Esophagus (tissue), 2 donors: ENCODE results near the gene MBTD1. TPM values are rescaled to one million over a fixed set of nuclear protein-coding genes. Genes with fewer than 3 reads are reported as not detected.

Experiments
- H3K27ac ChIP-seq, 2 donors: one replicate each; pipeline ENCODE4 v1.5.1; 2013; ENCODE audit warnings: low read depth in 2 of 2, mild to moderate bottlenecking in 2 of 2, inconsistent platforms in 1 of 2, low read length in 1 of 2, moderate library complexity in 1 of 2
- H3K27me3 ChIP-seq, 2 donors: one replicate each; pipeline ENCODE4 v1.6.1; 2013; ENCODE audit warnings: low read length in 2 of 2, control low read depth in 1 of 2, mild to moderate bottlenecking in 1 of 2; ENCODE audit not compliant: insufficient read depth in 2 of 2, control insufficient read depth in 1 of 2
- H3K36me3 ChIP-seq, 2 donors: one replicate each; pipeline ENCODE4 v1.6.1; 2013; ENCODE audit warnings: low read length in 1 of 2; ENCODE audit not compliant: control insufficient read depth in 2 of 2, insufficient read depth in 2 of 2
- H3K4me1 ChIP-seq, 2 donors: one replicate each; pipeline ENCODE4 v1.6.1; 2013; ENCODE audit warnings: low read length in 1 of 2; ENCODE audit not compliant: control insufficient read depth in 2 of 2, insufficient read depth in 2 of 2
- H3K4me3 ChIP-seq, 2 donors: one replicate each; pipeline ENCODE4 v1.5.1; 2013; ENCODE audit warnings: low read length in 2 of 2, mild to moderate bottlenecking in 2 of 2, low read depth in 1 of 2, moderate library complexity in 1 of 2
- H3K9me3 ChIP-seq, 2 donors: one replicate each; pipeline ENCODE4 v1.6.1; 2013; ENCODE audit warnings: mild to moderate bottlenecking in 2 of 2, low read depth in 1 of 2, low read length in 1 of 2, moderate library complexity in 1 of 2; ENCODE audit not compliant: control insufficient read depth in 2 of 2, insufficient read depth in 1 of 2
- WGBS, 2 donors: extraction: QIAGEN DNeasy Blood & Tissue Kit; methylation state at CpG; one replicate each; pipeline ENCODE4 v1.1.7; 2013; 5-methylcytosine and 5-hydroxymethylcytosine counted together
- polyA plus RNA-seq, 2 donors: library from polyadenylated mRNA; stranded (reverse); fragments of 200-250 nt; gene quantifications; one replicate each; pipeline ENCODE4 v1.2.3, GENCODE V29; 2013
- donor health status: healthy with polysubstance abuse.
- donor health status: Bipolar disorder and iron deficiency.

Gene MBTD1
- polyA plus RNA-seq, 2 donors: 3.9 to 8.0 TPM

DNA sequence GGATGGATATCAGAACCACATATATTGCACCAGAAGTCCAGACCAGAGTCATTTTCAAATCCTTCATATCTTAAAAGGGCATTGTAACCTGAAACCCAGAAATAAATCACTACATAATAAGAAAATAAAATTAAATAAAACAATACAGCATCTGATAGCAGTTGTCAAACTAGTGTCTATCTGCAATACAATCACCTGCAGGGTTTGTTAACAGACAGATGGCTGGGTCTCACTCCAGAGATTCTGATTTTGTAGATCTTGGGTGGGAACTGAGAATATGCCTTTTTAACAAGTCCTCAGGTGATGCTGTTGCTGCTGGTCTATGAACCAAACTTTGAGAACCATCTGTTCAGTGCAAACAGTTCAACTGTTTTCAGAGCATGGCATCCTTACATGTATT lies 56.0 kb downstream of the MBTD1 start:
- H3K9me3 ChIP-seq: no peaks in the 10 kb centered on the region
- H3K4me3 ChIP-seq: no peak overlapping the region
- no peak overlapping the region for H3K27ac ChIP-seq
- peaks cover 2 to 11% of the 10 kb centered on the region in 2 donors for H3K36me3 ChIP-seq
- no peaks in the 10 kb centered on the region for H3K27me3 ChIP-seq
- no peaks in the 10 kb centered on the region for H3K4me1 ChIP-seq

DNA sequence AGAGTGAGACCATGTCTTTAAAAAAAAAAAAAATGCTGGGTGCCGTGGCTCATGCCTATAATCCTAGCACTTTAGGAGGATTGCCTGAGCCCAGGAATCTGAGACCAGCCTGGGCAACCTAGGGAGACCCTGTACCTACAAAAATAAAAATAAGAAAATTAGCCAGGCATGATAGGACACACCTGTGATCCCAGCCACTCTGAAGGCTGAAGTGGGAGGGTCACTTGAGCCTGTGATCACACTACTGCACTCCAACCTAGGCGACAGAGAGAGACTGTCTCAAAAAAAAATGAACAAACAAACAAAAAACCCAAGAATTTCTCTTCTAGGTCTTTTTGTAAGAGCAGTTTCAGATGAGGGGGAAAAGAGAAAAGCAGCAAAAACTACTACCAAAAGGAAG lies 59.0 kb downstream of the MBTD1 start:
- Histone ChIP-seq H3K27me3 (no peaks in the 10 kb centered on the region), H3K27ac (no peak overlapping the region), H3K36me3 (peaks cover 5 to 12% of the 10 kb centered on the region in 2 donors), H3K4me1 (no peaks in the 10 kb centered on the region), H3K9me3 (no peaks in the 10 kb centered on the region), H3K4me3 (no peak overlapping the region)
- 85 to 89% methylated on average over 2 of the region's 2 CpGs for WGBS, 2 donors

GRCh38 chr17:51200295-51200694 lies 59.6 kb downstream of the MBTD1 start:
- Histone ChIP-seq H3K4me3 (no peak overlapping the region), H3K9me3 (no peaks in the 10 kb centered on the region), H3K27ac (no peak overlapping the region), H3K4me1 (no peaks in the 10 kb centered on the region), H3K27me3 (no peaks in the 10 kb centered on the region), H3K36me3 (peaks cover 5 to 14% of the 10 kb centered on the region in 2 donors)
- WGBS, 2 donors: 93% methylated on average over 6 of the region's 6 CpGs

- no peak overlapping the region for H3K4me3 ChIP-seq
- peaks cover 5 to 18% of the 10 kb centered on the region in 2 donors for H3K36me3 ChIP-seq
- no peaks in the 10 kb centered on the region for H3K27me3 ChIP-seq
- 98% methylated on average over 4 of the region's 4 CpGs for WGBS, 2 donors
- no peaks in the 10 kb centered on the region for H3K9me3 ChIP-seq
- H3K4me1 ChIP-seq: no peaks in the 10 kb centered on the region
- no peak overlapping the region for H3K27ac ChIP-seq
Measured at GRCh38 chr17:51197754-51198153, 62.1 kb downstream of the MBTD1 start.

- Histone ChIP-seq H3K9me3 (no peaks in the 10 kb centered on the region), H3K27ac (no peak overlapping the region), H3K36me3 (peaks cover 0 to 10% of the 10 kb centered on the region in 2 donors), H3K4me3 (no peak overlapping the region), H3K4me1 (no peaks in the 10 kb centered on the region), H3K27me3 (no peaks in the 10 kb centered on the region)
- WGBS, 2 donors: 80 to 87% methylated on average over 2 of the region's 2 CpGs
Measured at GRCh38 chr17:51191895-51192294, 68.0 kb downstream of the MBTD1 start.

- Histone ChIP-seq H3K9me3 (no peaks in the 10 kb centered on the region), H3K27me3 (no peaks in the 10 kb centered on the region), H3K27ac (no peak overlapping the region), H3K4me1 (no peaks in the 10 kb centered on the region), H3K36me3 (peaks cover 0 to 12% of the 10 kb centered on the region in 2 donors), H3K4me3 (no peak overlapping the region)
- 70 to 79% methylated on average over 1 of the region's 1 CpG for WGBS, 2 donors
Measured at GRCh38 chr17:51189628-51190027, 70.2 kb downstream of the MBTD1 start.

- Histone ChIP-seq H3K27ac (no peak overlapping the region), H3K9me3 (no peaks in the 10 kb centered on the region), H3K4me1 (no peaks in the 10 kb centered on the region), H3K27me3 (no peaks in the 10 kb centered on the region), H3K4me3 (no peak overlapping the region), H3K36me3 (peaks cover 0 to 12% of the 10 kb centered on the region in 2 donors)
Measured at GRCh38 chr17:51189162-51189561, 70.7 kb downstream of the MBTD1 start.

DNA sequence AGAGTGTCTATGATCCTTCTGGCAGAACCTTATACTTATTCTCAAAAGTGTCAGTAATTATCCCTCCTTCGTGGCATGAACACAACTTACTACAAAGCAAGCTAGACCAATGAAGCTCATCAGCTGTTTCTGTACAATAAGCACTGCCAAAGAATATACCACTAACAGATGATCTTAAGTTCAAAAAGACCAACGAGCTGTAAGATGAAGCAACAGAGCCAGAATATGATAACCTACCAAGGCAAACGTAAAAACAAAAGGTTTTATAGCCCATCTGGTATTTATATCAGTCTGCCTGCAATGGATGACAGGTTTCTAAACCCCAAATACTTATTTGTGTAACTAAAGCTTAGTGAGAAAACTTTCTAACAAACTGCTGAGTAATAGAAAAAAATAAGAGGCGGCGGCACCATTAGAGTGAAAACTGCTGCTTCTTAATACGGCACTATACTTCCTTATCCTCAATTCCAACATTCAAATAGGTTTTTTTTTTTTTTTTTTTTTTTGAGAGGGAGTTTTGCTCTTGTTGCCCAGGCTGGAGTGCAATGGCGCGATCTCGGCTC lies 71.5 kb downstream of the MBTD1 start:
- Histone ChIP-seq H3K27me3 (no peaks in the 10 kb centered on the region), H3K4me1 (no peaks in the 10 kb centered on the region), H3K9me3 (no peaks in the 10 kb centered on the region), H3K27ac (no peak overlapping the region), H3K36me3 (peaks cover 0 to 8% of the 10 kb centered on the region in 2 donors), H3K4me3 (no peak overlapping the region)
- WGBS, 2 donors: 78 to 82% methylated on average over 7 to 9 of the region's 9 CpGs

DNA sequence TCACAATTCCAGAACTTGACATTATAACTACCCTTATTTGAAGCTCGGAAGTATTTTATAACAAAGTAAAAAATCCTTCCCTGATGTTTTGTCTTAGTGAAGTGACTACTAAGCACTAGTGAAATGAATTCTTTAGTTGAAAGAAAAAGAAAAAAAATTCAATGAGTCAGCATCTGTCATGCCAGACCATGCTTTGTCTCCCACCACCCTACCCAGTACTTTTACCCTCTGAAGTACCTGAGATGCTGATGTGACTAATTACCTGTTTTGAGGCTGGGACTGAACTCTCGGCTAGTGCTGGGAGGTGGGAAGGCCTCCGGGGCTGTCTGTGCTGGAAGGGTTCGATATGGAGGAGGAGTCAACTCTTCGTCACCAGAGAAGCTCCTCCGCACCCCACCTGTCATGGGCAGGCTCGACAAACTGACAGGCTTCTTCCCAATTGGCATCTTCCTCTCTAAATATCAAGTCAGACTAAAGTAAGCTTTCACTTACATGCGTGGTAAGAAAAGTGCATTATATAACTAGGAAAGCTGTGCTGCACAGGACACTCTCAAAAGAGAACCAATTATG lies 74.0 kb downstream of the MBTD1 start:
- H3K27me3 ChIP-seq: no peaks in the 10 kb centered on the region
- no peaks in the 10 kb centered on the region for H3K9me3 ChIP-seq
- 89 to 90% methylated on average over 8 of the region's 8 CpGs for WGBS, 2 donors
- no peaks in the 10 kb centered on the region for H3K4me1 ChIP-seq
- H3K4me3 ChIP-seq: no peak overlapping the region
- no peak overlapping the region for H3K27ac ChIP-seq
- peaks cover 0 to 9% of the 10 kb centered on the region in 2 donors for H3K36me3 ChIP-seq

GRCh38 chr17:51184124-51184523 lies 75.7 kb downstream of the MBTD1 start:
- Histone ChIP-seq H3K4me1 (no peaks in the 10 kb centered on the region), H3K36me3 (peaks cover 0 to 9% of the 10 kb centered on the region in 2 donors), H3K27ac (no peak overlapping the region), H3K9me3 (no peaks in the 10 kb centered on the region), H3K4me3 (no peak overlapping the region), H3K27me3 (no peaks in the 10 kb centered on the region)
- 58 to 81% methylated on average over 1 of the region's 1 CpG for WGBS, 2 donors
